Measurements from ENCODE around the gene IRS1. TPM values are rescaled to one million over a fixed set of nuclear protein-coding genes. Genes with fewer than 3 reads are reported as not detected.

The IRS1 gene
- total RNA-seq, 1 experiment from 2014 or later = 15.0 TPM

DNA sequence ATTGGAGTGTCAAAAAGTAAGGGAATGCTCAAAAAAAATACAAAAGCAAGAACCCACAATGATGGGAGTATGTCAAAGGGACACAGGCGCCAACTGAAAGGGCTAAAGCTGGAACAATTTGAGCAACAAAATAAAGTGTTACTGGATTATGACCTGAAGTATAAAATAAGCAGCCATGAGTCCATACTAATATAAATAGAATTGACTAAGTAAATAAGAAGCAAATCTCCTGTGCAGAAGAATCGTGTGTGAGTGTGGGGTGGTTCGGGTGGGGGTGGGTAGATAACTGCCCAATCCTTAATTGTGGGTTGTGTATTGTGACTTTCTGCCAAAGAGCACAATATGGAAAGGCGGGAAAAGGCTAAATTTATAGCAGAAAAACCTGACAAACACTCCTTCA, 23.5 kb downstream of the IRS1 start:
- Histone ChIP-seq H3K56ac (ENCODE audit: insufficient read length, low read depth, low read length) (no peak overlapping the region), H3K23ac (ENCODE audit: insufficient read length, low read depth, low read length) (no peak overlapping the region), H3K27ac (ENCODE audit: insufficient read length, low read depth, low read length) (no peak overlapping the region), H2AK5ac (ENCODE audit: insufficient read length, low read length) (no peak overlapping the region), H3T11ph (ENCODE audit: low read length) (no peak overlapping the region), H2BK120ac (ENCODE audit: low read depth, low read length, poor library complexity, severe bottlenecking) (no peak overlapping the region), H3K27me3 (ENCODE audit: insufficient read depth, low read length) (no peaks in the 10 kb centered on the region), H3K79me1 (ENCODE audit: insufficient read depth, low read depth, low read length, poor library complexity, severe bottlenecking) (no peaks in the 10 kb centered on the region), H3K4ac (ENCODE audit: low read depth, low read length) (no peak overlapping the region), H3K4me1 (ENCODE audit: insufficient read depth, low read length) (no peaks in the 10 kb centered on the region), H4K8ac (replicated peaks; ENCODE audit: insufficient read length, low read depth, low read length) (no peak overlapping the region), H2BK12ac (ENCODE audit: insufficient read length, low read depth, low read length) (no peak overlapping the region), H2BK5ac (ENCODE audit: insufficient read length, low read length) (no peak overlapping the region), H3K14ac (ENCODE audit: insufficient read depth, low read length) (no peak overlapping the region), H2BK15ac (ENCODE audit: low read depth, low read length) (no peak overlapping the region), H3K18ac (ENCODE audit: insufficient read length, low read depth, low read length) (no peak overlapping the region), H4K91ac (ENCODE audit: insufficient read length, low read depth, low read length) (no peak overlapping the region), H2AFZ (ENCODE audit: low read length) (no peak overlapping the region), H3K79me2 (ENCODE audit: insufficient read depth, low read length) (no peaks in the 10 kb centered on the region), H3K9me3 (ENCODE audit: control insufficient read depth, low read depth, low read length) (no peaks in the 10 kb centered on the region), H4K20me1 (ENCODE audit: control insufficient read depth, insufficient read depth, insufficient read length) (no peaks in the 10 kb centered on the region), H3K4me2 (ENCODE audit: insufficient read depth, insufficient read length, low read length) (no peak overlapping the region), H3K9ac (ENCODE audit: extremely low read depth, insufficient read length, low read length) (no peak overlapping the region), H4K5ac (ENCODE audit: insufficient read length, low read depth, low read length) (no peak overlapping the region), H2BK20ac (ENCODE audit: low read depth, low read length, poor library complexity, severe bottlenecking) (no peak overlapping the region), H3K23me2 (ENCODE audit: insufficient read length, low read depth, low read length, poor library complexity, severe bottlenecking) (no peaks in the 10 kb centered on the region)
- peaks cover 28 to 38% (median 29%) of the 10 kb centered on the region in 3 experiments for H3K36me3 Mint-ChIP-seq (ENCODE audit: insufficient read depth in 1 of 3, low read depth in 3 of 3)
- H3K27me3 Mint-ChIP-seq (ENCODE audit: low read depth) = no peaks in the 10 kb centered on the region
- no peak overlapping the region for H3K27ac Mint-ChIP-seq
- WGBS (ENCODE audit: extremely low coverage, insufficient read length, low lambda C conversion rate) = no CpG with 5 or more reads among the region's 4 CpGs
- peaks cover 19 to 24% of the 10 kb centered on the region in 2 experiments for H3K4me1 Mint-ChIP-seq
- no peak for DNase-seq
- TF ChIP-seq, protein P1, sequence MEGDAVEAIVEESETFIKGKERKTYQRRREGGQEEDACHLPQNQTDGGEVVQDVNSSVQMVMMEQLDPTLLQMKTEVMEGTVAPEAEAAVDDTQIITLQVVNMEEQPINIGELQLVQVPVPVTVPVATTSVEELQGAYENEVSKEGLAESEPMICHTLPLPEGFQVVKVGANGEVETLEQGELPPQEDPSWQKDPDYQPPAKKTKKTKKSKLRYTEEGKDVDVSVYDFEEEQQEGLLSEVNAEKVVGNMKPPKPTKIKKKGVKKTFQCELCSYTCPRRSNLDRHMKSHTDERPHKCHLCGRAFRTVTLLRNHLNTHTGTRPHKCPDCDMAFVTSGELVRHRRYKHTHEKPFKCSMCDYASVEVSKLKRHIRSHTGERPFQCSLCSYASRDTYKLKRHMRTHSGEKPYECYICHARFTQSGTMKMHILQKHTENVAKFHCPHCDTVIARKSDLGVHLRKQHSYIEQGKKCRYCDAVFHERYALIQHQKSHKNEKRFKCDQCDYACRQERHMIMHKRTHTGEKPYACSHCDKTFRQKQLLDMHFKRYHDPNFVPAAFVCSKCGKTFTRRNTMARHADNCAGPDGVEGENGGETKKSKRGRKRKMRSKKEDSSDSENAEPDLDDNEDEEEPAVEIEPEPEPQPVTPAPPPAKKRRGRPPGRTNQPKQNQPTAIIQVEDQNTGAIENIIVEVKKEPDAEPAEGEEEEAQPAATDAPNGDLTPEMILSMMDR (conservative IDR thresholded peaks at IDR 0.05) = no peak
- H3K9me3 Mint-ChIP-seq = peaks cover 11 to 22% of the 10 kb centered on the region in 2 experiments; a peak in 4 of 5 replicates
- H3K4me3 Mint-ChIP-seq = no peak overlapping the region

All from H9 (cell line).